Bronchus fibroblast of lung (primary cell): ENCODE data around the gene OAS2. TPM values are rescaled to one million over a fixed set of nuclear protein-coding genes. Genes with fewer than 3 reads are reported as not detected.

Experiments
- total RNA-seq: library from RNA; depleted of rRNA; stranded (reverse); fragments of >200 nt; gene quantifications from 2 replicates; pipeline ENCODE4 v1.2.3, GENCODE V29; 2015

The OAS2 gene
- not detected in 2 replicates for total RNA-seq

GRCh38 chr12:112978163-112979040 lies at the start of gene OAS2:
Gene OAS2, plus strand, starts transcription at chr12:112978519. Its CDS starts 90 bp downstream, at chr12:112978609.

DNA sequence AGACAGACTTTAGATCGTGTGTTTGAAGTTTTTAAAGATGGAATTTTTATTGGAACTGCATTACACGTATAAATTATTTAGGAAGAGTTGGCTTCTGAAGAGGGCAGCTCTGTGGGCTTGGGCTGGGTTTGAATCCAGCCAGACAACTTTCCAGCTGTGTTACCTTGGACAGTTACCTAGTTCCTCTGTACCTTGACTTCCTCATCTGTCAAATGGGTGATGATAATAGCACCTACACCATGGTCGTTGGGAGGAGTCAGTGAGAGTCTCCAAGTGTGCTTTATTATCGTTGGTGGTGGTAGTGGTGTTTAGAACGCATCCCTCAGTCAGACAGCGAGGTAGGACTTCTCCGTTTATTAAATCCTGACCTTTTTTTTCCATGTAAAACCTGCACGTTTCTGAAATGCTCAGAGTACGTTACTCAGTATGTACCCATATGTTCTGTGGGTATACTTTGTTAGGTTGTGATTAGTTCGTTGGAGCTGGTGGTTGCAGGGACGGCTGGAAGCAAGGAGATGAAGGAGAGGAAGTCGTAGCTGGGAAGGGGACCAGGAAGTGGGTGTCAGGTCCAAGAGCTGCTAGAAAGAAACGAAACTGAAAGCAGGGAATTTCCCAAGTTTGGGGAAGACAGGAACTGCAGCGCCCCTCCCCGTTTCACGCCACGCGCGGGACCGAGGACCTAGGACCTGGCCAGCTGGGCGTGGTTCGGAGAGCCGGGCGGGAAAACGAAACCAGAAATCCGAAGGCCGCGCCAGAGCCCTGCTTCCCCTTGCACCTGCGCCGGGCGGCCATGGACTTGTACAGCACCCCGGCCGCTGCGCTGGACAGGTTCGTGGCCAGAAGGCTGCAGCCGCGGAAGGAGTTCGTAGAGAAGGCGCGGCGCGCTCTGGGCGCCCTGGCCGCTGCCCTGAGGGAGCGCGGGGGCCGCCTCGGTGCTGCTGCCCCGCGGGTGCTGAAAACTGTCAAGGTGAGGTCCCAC lies 40.3 kb upstream of the OAS2 start, which contains the start of gene OAS3:
Gene OAS3 (plus strand): TSS at position 734 of the 979 bp plus-strand sequence. CDS start 57 bp downstream, at position 791.

GRCh38 chr12:113056631-113057488 lies 78.5 kb downstream of the OAS2 start, which contains the start of gene DTX1:
Gene DTX1, plus strand, starts transcription at chr12:113056730. Its CDS starts 1,463 bp downstream, at chr12:113058193.

Other genes starting within 250 kb of the OAS2 start
- gene RPH3A, start 186.8 kb upstream of the OAS2 start, total RNA-seq: not detected in 2 replicates
- gene OAS1, start 71.6 kb upstream of the OAS2 start, total RNA-seq: not detected in 2 replicates
- gene OAS3, start 40.0 kb upstream of the OAS2 start, total RNA-seq: 8.5 and 9.4 TPM in 2 replicates
- 0.30 TPM in 1 of 2 replicates, not detected in the other for gene DTX1, start 78.2 kb downstream of the OAS2 start, total RNA-seq
- gene RASAL1, start 157.2 kb downstream of the OAS2 start, total RNA-seq: not detected in 2 replicates
- not detected in 2 replicates for gene CFAP73, start 171.2 kb downstream of the OAS2 start, total RNA-seq
- gene DDX54, start 207.0 kb downstream of the OAS2 start, total RNA-seq: 55.3 and 68.1 TPM in 2 replicates
- gene RITA1, start 207.2 kb downstream of the OAS2 start, total RNA-seq: 27.1 and 30.3 TPM in 2 replicates
- gene TPCN1, start 242.9 kb downstream of the OAS2 start, total RNA-seq: 12.6 and 13.4 TPM in 2 replicates